SK-N-SH (cell line): ENCODE data around the gene SLN. TPM values are rescaled to one million over a fixed set of nuclear protein-coding genes. Genes with fewer than 3 reads are reported as not detected.

ENCODE experiments used
- CTCF ChIA-PET: fragments of 300-600, 350-600 bp; formaldehyde crosslinking; extraction: SDS; loops from one replicate; lab custom pipeline; 2021; lab: Yijun Ruan, JAX
- POLR2A ChIA-PET: fragments of 350-600 bp; sonication (Branson Sonifier 250); formaldehyde crosslinking; extraction: SDS; loops from one replicate; lab custom pipeline; 2020; ENCODE audit warnings: antibody characterized with exemption, inconsistent platforms; lab: Yijun Ruan, JAX
- DNase-seq: peaks from one replicate; pipeline ENCODE4 v3.0.0; 2012
- H2AFZ ChIP-seq: fragments of 200-600 bp; sonication (generic); 2 replicates; pipeline ENCODE4 v1.8.1; 2016; ENCODE audit warnings: antibody characterized with exemption, mild to moderate bottlenecking, low read depth
- H3F3A ChIP-seq: fragments of 200-600 bp; sonication (generic); replicated peaks from 2 replicates; pipeline ENCODE3; 2016; ENCODE audit warnings: antibody characterized with exemption, mild to moderate bottlenecking; ENCODE audit not compliant: insufficient read depth
- H3K27ac ChIP-seq, 2 experiments: fragments of 200-500 bp in 1 of 2; fragments of 200-600 bp in 1 of 2; sonication (Bioruptor generic) in 1 of 2; sonication (generic), shearing (Covaris generic) in 1 of 2; 2 replicates each; pipeline versions ENCODE4 v1.5.1 to v1.6.1; 2014 to 2016; ENCODE audit warnings: low read depth in 2 of 2, inconsistent platforms in 1 of 2, low read length in 1 of 2, mild to moderate bottlenecking in 1 of 2, mixed read lengths in 1 of 2
- H3K27me3 ChIP-seq: fragments of 200-600 bp; sonication (generic), shearing (Covaris generic); 2 replicates; pipeline ENCODE4 v1.6.1; 2016; ENCODE audit warnings: mixed run types; ENCODE audit not compliant: insufficient read depth
- H3K36me3 ChIP-seq, 2 experiments: fragments of 200-500 bp in 1 of 2; fragments of 200-600 bp in 1 of 2; sonication (Bioruptor generic) in 1 of 2; sonication (generic) in 1 of 2; replicated peaks in 1 of 2; 2 replicates each; pipeline versions ENCODE3 to v1.5.1; 2014 to 2016; ENCODE audit warnings: low read length in 1 of 2, mild to moderate bottlenecking in 1 of 2; ENCODE audit not compliant: insufficient read depth in 2 of 2, control insufficient read depth in 1 of 2
- H3K4me1 ChIP-seq, 2 experiments: fragments of 200-500 bp in 1 of 2; fragments of 200-600 bp in 1 of 2; sonication (Bioruptor generic) in 1 of 2; sonication (generic), shearing (Covaris generic) in 1 of 2; 2 replicates each; pipeline versions ENCODE4 v1.5.1 to v1.6.1; 2014 to 2016; ENCODE audit warnings: low read depth in 1 of 2, low read length in 1 of 2, mixed run types in 1 of 2; ENCODE audit not compliant: insufficient read depth in 2 of 2, control insufficient read depth in 1 of 2
- H3K4me2 ChIP-seq: fragments of 200-600 bp; sonication (generic), shearing (Covaris generic); 2 replicates; pipeline ENCODE4 v1.6.1; 2017; ENCODE audit warnings: mixed run types
- H3K4me3 ChIP-seq, 2 experiments: fragments of 200-500 bp in 1 of 2; fragments of 200-600 bp in 1 of 2; sonication (Bioruptor generic) in 1 of 2; sonication (generic), shearing (Covaris generic) in 1 of 2; 2 replicates each; pipeline versions ENCODE4 v1.5.1 to v1.8.1; 2014 to 2016; ENCODE audit warnings: low read depth in 2 of 2, inconsistent platforms in 1 of 2, low read length in 1 of 2, mild to moderate bottlenecking in 1 of 2, mixed read lengths in 1 of 2, moderate library complexity in 1 of 2
- H3K79me2 ChIP-seq: fragments of 200-600 bp; sonication (generic); 2 replicates; pipeline ENCODE4 v1.8.1; 2017; ENCODE audit warnings: mild to moderate bottlenecking; ENCODE audit not compliant: insufficient read depth
- H3K9ac ChIP-seq: fragments of 200-600 bp; sonication (generic); 2 replicates; pipeline ENCODE4 v1.6.1; 2017; ENCODE audit warnings: mixed run types
- H3K9me2 ChIP-seq: fragments of 200-600 bp; sonication (generic); 2 replicates; pipeline ENCODE4 v1.6.1; 2017; ENCODE audit warnings: mixed run types
- H3K9me3 ChIP-seq: fragments of 200-600 bp; sonication (generic); 2 replicates; pipeline ENCODE4 v1.6.1; 2017; ENCODE audit warnings: mixed run types, mild to moderate bottlenecking, moderate library complexity
- H4K20me1 ChIP-seq: fragments of 200-600 bp; sonication (generic); 2 replicates; pipeline ENCODE4 v1.6.1; 2017; ENCODE audit warnings: mild to moderate bottlenecking, mixed run types; ENCODE audit not compliant: insufficient read depth
- MAX ChIP-seq: IDR thresholded peaks from 2 replicates; pipeline ENCODE4 v1.4.0; 2012; ENCODE audit warnings: low read depth
- MEF2A ChIP-seq: IDR thresholded peaks from 2 replicates; pipeline ENCODE4 v1.4.0; 2012; ENCODE audit warnings: low read depth, borderline replicate concordance
- MXI1 ChIP-seq: IDR thresholded peaks from 2 replicates; pipeline ENCODE4 v1.6.1; 2012; ENCODE audit warnings: mild to moderate bottlenecking, low read depth, low read length, improper control_type of control experiment
- PBX3 ChIP-seq: IDR thresholded peaks from 2 replicates; pipeline ENCODE4; 2012
- POLR2AphosphoS5 ChIP-seq: IDR thresholded peaks from 2 replicates; pipeline ENCODE4 v1.6.1; 2012; ENCODE audit warnings: low read depth, low read length
- RAD21 ChIP-seq: IDR thresholded peaks from 2 replicates; pipeline ENCODE4 v1.6.1; 2012; ENCODE audit warnings: mild to moderate bottlenecking, low read length
- RCOR1 ChIP-seq: fragments of 150-350 bp; IDR thresholded peaks from 2 replicates; pipeline ENCODE4 v1.6.1; 2017; ENCODE audit warnings: antibody characterized with exemption, low read length
- REST ChIP-seq: IDR thresholded peaks from 2 replicates; pipeline ENCODE4 v1.6.1; 2012; ENCODE audit warnings: mild to moderate bottlenecking, low read depth, low read length, moderate library complexity
- TAF1 ChIP-seq: IDR thresholded peaks from 2 replicates; pipeline ENCODE4 v1.6.1; 2012; ENCODE audit warnings: low read depth, mild to moderate bottlenecking, low read length, moderate library complexity, borderline replicate concordance
- USF1 ChIP-seq: IDR thresholded peaks from 2 replicates; pipeline ENCODE4 v1.4.0; 2012; ENCODE audit warnings: low read depth, borderline replicate concordance
- USF2 ChIP-seq: fragments of 150-350 bp; IDR thresholded peaks from 2 replicates; pipeline ENCODE4 v1.6.1; 2017; ENCODE audit warnings: antibody characterized with exemption, low read length, low read depth, borderline replicate concordance
- WGBS: methylation state at CpG from one replicate; pipeline ENCODE4 v1.1.6; 2017; ENCODE audit warnings: low lambda C conversion rate; 5-methylcytosine and 5-hydroxymethylcytosine counted together
- polyA plus RNA-seq, 3 experiments: library from polyadenylated mRNA; depleted of rRNA; stranded (reverse); fragments of >200 nt; gene quantifications; 2 replicates each; pipeline ENCODE4 v1.2.3, GENCODE V29; 2012

SLN gene
- polyA plus RNA-seq, 1 of the 3 experiments (the other 2 are of a cell fraction) = not detected

GRCh38 chr11:107756553-107756952 lies 44.7 kb upstream of the SLN start:
- no peaks in the 10 kb centered on the region for H3K9me3 ChIP-seq
- H3K36me3 ChIP-seq = no peaks in the 10 kb centered on the region
- H3K4me2 ChIP-seq = no peak overlapping the region
- H3K9ac ChIP-seq = no peak overlapping the region
- no peaks in the 10 kb centered on the region for H3F3A ChIP-seq
- no peaks in the 10 kb centered on the region for H3K27me3 ChIP-seq
- WGBS = 83% methylated on average over 1 of the region's 1 CpG
- H4K20me1 ChIP-seq = no peaks in the 10 kb centered on the region
- DNase-seq = no peak
- no peak overlapping the region for H3K4me3 ChIP-seq
- no peaks in the 10 kb centered on the region for H3K9me2 ChIP-seq
- H2AFZ ChIP-seq = no peak overlapping the region
- CTCF ChIA-PET = interaction anchor here (1.5 to 1.8 kb wide), 2 partner anchors 13 to 16 kb away, joined by 3 to 7 read pairs; no protein-coding TSS in a partner anchor
- H3K79me2 ChIP-seq = no peaks in the 10 kb centered on the region
- H3K4me1 ChIP-seq = no peaks in the 10 kb centered on the region
- no peak for TF ChIP-seq TAF1
- no peak for TF ChIP-seq POLR2AphosphoS5
- TF ChIP-seq RAD21 = no peak
- H3K27ac ChIP-seq = no peak overlapping the region
- POLR2A ChIA-PET = no interaction called here

GRCh38 chr11:107752949-107753822 lies 41.3 kb upstream of the SLN start:
- Histone ChIP-seq H3K9me2 (no peaks in the 10 kb centered on the region), H3K79me2 (no peaks in the 10 kb centered on the region), H3F3A (no peaks in the 10 kb centered on the region), H3K27me3 (no peaks in the 10 kb centered on the region), H3K36me3 (no peaks in the 10 kb centered on the region), H2AFZ (no peak overlapping the region), H3K9ac (no peak overlapping the region), H4K20me1 (no peaks in the 10 kb centered on the region), H3K4me3 (no peak overlapping the region), H3K4me1 (no peaks in the 10 kb centered on the region), H3K27ac (peak overlapping the region in 1 of 2 experiments; percentile 44; a peak in 1 of 4 replicates), H3K4me2 (no peak overlapping the region), H3K9me3 (no peaks in the 10 kb centered on the region)
- 47% methylated on average over 2 of the region's 2 CpGs for WGBS
- no peak for DNase-seq
- ChIA-PET POLR2A (no interaction called here), CTCF (no interaction called here)
- TF ChIP-seq PBX3 = no peak
- no peak for TF ChIP-seq MEF2A
- no peak for TF ChIP-seq USF2
- TF ChIP-seq MXI1 = no peak
- TF ChIP-seq USF1 = no peak
- TF ChIP-seq RCOR1 = no peak
- TF ChIP-seq REST = no peak
- no peak for TF ChIP-seq MAX
